Trophoblast cell (in vitro differentiated cells and primary cell): ENCODE data around the gene SSH2.

Experiments
- DNase-seq, 2 donors: peaks; one replicate each; pipeline ENCODE4 v3.0.0-alpha.2; 2016
- H2AFZ ChIP-seq: 2 replicates; pipeline ENCODE4 v1.6.1; 2013; ENCODE audit warnings: low read length, moderate library complexity, mild to moderate bottlenecking; ENCODE audit not compliant: insufficient read depth, poor library complexity
- H2AK5ac ChIP-seq: 2 replicates; pipeline ENCODE4 v1.6.1; 2013; ENCODE audit warnings: mild to moderate bottlenecking, low read length
- H2BK120ac ChIP-seq: 2 replicates; pipeline ENCODE4 v1.6.1; 2013; ENCODE audit warnings: low read length, mild to moderate bottlenecking, moderate library complexity; ENCODE audit not compliant: insufficient read depth, poor library complexity
- H2BK12ac ChIP-seq: 2 replicates; pipeline ENCODE4 v1.6.1; 2013; ENCODE audit warnings: mild to moderate bottlenecking, low read length, moderate library complexity
- H2BK5ac ChIP-seq: 2 replicates; pipeline ENCODE4 v1.6.1; 2013; ENCODE audit warnings: low read length, low read depth, moderate library complexity, mild to moderate bottlenecking; ENCODE audit not compliant: poor library complexity
- H3K14ac ChIP-seq: 2 replicates; pipeline ENCODE4 v1.6.1; 2013; ENCODE audit warnings: mild to moderate bottlenecking, low read length
- H3K18ac ChIP-seq: 2 replicates; pipeline ENCODE4 v1.6.1; 2013; ENCODE audit warnings: mild to moderate bottlenecking, low read length
- H3K23ac ChIP-seq: 2 replicates; pipeline ENCODE4 v1.6.1; 2013; ENCODE audit warnings: low read length
- H3K27ac ChIP-seq: 2 replicates; pipeline ENCODE4 v1.5.1; 2013; ENCODE audit warnings: low read depth, mild to moderate bottlenecking, inconsistent platforms, low read length, moderate library complexity
- H3K27me3 ChIP-seq: 2 replicates; pipeline ENCODE4 v1.6.1; 2013; ENCODE audit warnings: inconsistent platforms, mild to moderate bottlenecking, low read length, moderate library complexity; ENCODE audit not compliant: insufficient read depth
- H3K36me3 ChIP-seq, 2 experiments: 1 replicate in 1 of 2; 2 replicates in 1 of 2; pipeline ENCODE4 v1.6.1; 2013; ENCODE audit warnings: low read length in 2 of 2, mild to moderate bottlenecking in 2 of 2, moderate library complexity in 1 of 2; ENCODE audit not compliant: insufficient read depth in 2 of 2, control insufficient read depth in 1 of 2
- H3K4ac ChIP-seq: 2 replicates; pipeline ENCODE4 v1.6.1; 2013; ENCODE audit warnings: low read depth, mild to moderate bottlenecking, low read length, moderate library complexity
- H3K4me1 ChIP-seq, 2 experiments: 1 replicate in 1 of 2; 2 replicates in 1 of 2; pipeline ENCODE4 v1.6.1; 2013; ENCODE audit warnings: low read length in 2 of 2, mild to moderate bottlenecking in 2 of 2, moderate library complexity in 1 of 2; ENCODE audit not compliant: insufficient read depth in 2 of 2, control insufficient read depth in 1 of 2
- H3K4me2 ChIP-seq: 2 replicates; pipeline ENCODE4 v1.6.1; 2013; ENCODE audit warnings: inconsistent platforms, mild to moderate bottlenecking, low read length, moderate library complexity
- H3K4me3 ChIP-seq: 2 replicates; pipeline ENCODE4 v1.5.1; 2013; ENCODE audit warnings: mild to moderate bottlenecking, low read depth, low read length, inconsistent platforms
- H3K79me1 ChIP-seq: one replicate; pipeline ENCODE4 v1.6.1; 2013; ENCODE audit warnings: low read length
- H3K79me2 ChIP-seq: 2 replicates; pipeline ENCODE4 v1.6.1; 2013; ENCODE audit warnings: low read length, mild to moderate bottlenecking; ENCODE audit not compliant: control insufficient read depth, insufficient read depth, poor library complexity
- H3K9ac ChIP-seq: 2 replicates; pipeline ENCODE4 v1.6.1; 2013; ENCODE audit warnings: mild to moderate bottlenecking, low read length
- H3K9me3 ChIP-seq: 2 replicates; pipeline ENCODE4 v1.6.1; 2013; ENCODE audit warnings: low read depth, mild to moderate bottlenecking, control low read depth, inconsistent platforms, low read length; ENCODE audit not compliant: insufficient read depth
- H4K12ac ChIP-seq: 2 replicates; pipeline ENCODE4 v1.6.1; 2013; ENCODE audit warnings: low read depth, mild to moderate bottlenecking, low read length, moderate library complexity
- H4K8ac ChIP-seq: 2 replicates; pipeline ENCODE4 v1.6.1; 2013; ENCODE audit warnings: low read depth, mild to moderate bottlenecking, low read length, moderate library complexity
- H4K91ac ChIP-seq: one replicate; pipeline ENCODE4 v1.6.1; 2013; ENCODE audit warnings: low read depth, mild to moderate bottlenecking, low read length, moderate library complexity
- WGBS: extraction: QIAGEN DNeasy Blood & Tissue Kit; methylation state at CpG from one replicate; pipeline ENCODE4 v1.1.7; 2013; ENCODE audit warnings: missing lambda C conversion rate; ENCODE audit not compliant: insufficient read length, insufficient coverage; ENCODE audit errors: extremely low coverage; 5-methylcytosine and 5-hydroxymethylcytosine counted together

SSH2 gene

DNA sequence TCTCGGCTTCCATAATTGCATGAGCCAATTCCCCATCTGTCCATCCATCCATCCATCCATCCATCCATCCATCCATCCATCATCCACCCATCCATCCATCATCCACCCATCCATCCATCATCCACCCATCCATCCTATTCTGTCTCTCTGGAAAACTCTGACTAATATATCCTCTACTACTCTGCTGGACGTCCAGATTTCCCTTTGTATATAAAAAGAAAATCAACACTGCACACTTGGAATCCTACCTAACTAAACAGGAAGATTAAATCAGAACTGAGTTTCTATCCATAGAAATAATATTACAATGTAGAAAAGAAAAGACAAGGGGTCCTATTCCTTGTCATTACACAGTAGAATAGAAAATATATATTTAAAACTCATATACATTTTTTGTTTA is 157.0 kb downstream of the SSH2 start:
- H2BK12ac ChIP-seq = no peak overlapping the region
- H3K14ac ChIP-seq = no peak overlapping the region
- H2AFZ ChIP-seq = no peak overlapping the region
- H3K4me2 ChIP-seq = no peak overlapping the region
- no peak overlapping the region for H3K23ac ChIP-seq
- H3K79me2 ChIP-seq = peaks cover 1% of the 10 kb centered on the region
- no peak overlapping the region for H3K4ac ChIP-seq
- H3K79me1 ChIP-seq = no peaks in the 10 kb centered on the region
- no peak overlapping the region for H3K27ac ChIP-seq
- no peak overlapping the region for H2BK5ac ChIP-seq
- H4K12ac ChIP-seq = no peak overlapping the region
- no peak overlapping the region for H2AK5ac ChIP-seq
- no peaks in the 10 kb centered on the region for H3K27me3 ChIP-seq
- peaks cover 0 to 2% of the 10 kb centered on the region in 2 experiments for H3K4me1 ChIP-seq
- no peak overlapping the region for H2BK120ac ChIP-seq
- H3K9me3 ChIP-seq = no peaks in the 10 kb centered on the region
- DNase-seq = no peak
- no CpG with 5 or more reads among the region's 2 CpGs for WGBS
- H4K8ac ChIP-seq = no peak overlapping the region
- H3K36me3 ChIP-seq = no peaks in the 10 kb centered on the region
- no peak overlapping the region for H4K91ac ChIP-seq
- no peak overlapping the region for H3K4me3 ChIP-seq
- no peak overlapping the region for H3K9ac ChIP-seq
- no peak overlapping the region for H3K18ac ChIP-seq

DNA sequence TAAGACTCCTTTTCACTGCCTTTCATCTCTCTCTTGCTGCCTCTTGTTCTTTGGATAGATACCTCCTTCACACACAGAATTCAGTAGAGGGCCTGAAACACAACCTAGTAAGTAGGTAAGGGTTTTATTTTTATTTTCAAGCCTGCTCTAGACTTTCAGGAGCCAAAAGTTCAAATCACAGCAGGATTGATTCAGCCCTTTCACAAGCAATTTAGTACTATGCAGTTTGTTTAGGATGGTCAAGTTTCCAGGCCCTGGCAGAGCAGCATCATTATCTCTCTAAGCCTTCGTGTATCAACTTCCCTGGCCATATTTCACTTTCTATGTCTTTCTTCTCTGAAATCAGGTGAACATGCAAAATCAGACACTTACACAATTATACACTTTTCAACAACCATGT is 158.5 kb downstream of the SSH2 start:
- Histone ChIP-seq H2AK5ac (no peak overlapping the region), H3K27me3 (no peaks in the 10 kb centered on the region), H3K4me2 (no peak overlapping the region), H3K9me3 (no peaks in the 10 kb centered on the region), H2BK12ac (no peak overlapping the region), H3K79me2 (no peaks in the 10 kb centered on the region), H3K9ac (no peak overlapping the region), H3K79me1 (no peaks in the 10 kb centered on the region), H3K4ac (no peak overlapping the region), H3K14ac (no peak overlapping the region), H3K4me3 (no peak overlapping the region), H2BK5ac (no peak overlapping the region), H3K36me3 (no peaks in the 10 kb centered on the region), H3K18ac (no peak overlapping the region), H4K91ac (no peak overlapping the region), H4K8ac (no peak overlapping the region), H4K12ac (no peak overlapping the region), H3K27ac (no peak overlapping the region), H3K23ac (no peak overlapping the region), H2BK120ac (no peak overlapping the region), H3K4me1 (peaks cover 0 to 2% of the 10 kb centered on the region in 2 experiments), H2AFZ (no peak overlapping the region)
- no CpG with 5 or more reads among the region's 1 CpG for WGBS
- DNase-seq = no peak

DNA sequence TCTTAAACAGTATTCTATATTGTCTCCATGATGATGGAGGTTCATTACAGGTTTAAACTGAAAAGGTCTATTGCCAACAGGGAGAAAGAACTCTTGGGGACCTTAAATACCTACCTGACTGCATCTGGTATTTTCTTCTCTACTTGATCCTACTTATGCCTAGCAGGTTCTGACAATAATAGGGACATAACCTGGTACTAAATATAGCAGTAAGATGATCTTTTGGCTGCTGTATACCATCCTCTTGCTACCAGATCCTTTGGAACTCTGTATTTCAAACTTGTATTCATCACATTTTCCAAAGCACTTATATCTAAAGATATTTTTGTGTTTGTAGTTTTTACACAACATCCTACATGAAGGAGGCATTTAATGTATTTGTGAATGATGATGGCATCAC is 160.8 kb downstream of the SSH2 start:
- no peak overlapping the region for H2AK5ac ChIP-seq
- H4K8ac ChIP-seq = no peak overlapping the region
- no peaks in the 10 kb centered on the region for H3K27me3 ChIP-seq
- H3K14ac ChIP-seq = no peak overlapping the region
- H3K4me2 ChIP-seq = no peak overlapping the region
- no peak overlapping the region for H2BK12ac ChIP-seq
- no peaks in the 10 kb centered on the region for H3K79me2 ChIP-seq
- no peak overlapping the region for H3K4me3 ChIP-seq
- no peaks in the 10 kb centered on the region for H3K36me3 ChIP-seq
- no peak overlapping the region for H4K12ac ChIP-seq
- H3K23ac ChIP-seq = no peak overlapping the region
- no peak for DNase-seq
- H3K79me1 ChIP-seq = no peaks in the 10 kb centered on the region
- no peak overlapping the region for H2BK5ac ChIP-seq
- no peak overlapping the region for H3K9ac ChIP-seq
- H2BK120ac ChIP-seq = no peak overlapping the region
- H3K18ac ChIP-seq = no peak overlapping the region
- H3K4ac ChIP-seq = no peak overlapping the region
- no peak overlapping the region for H3K27ac ChIP-seq
- no peak overlapping the region for H4K91ac ChIP-seq
- H2AFZ ChIP-seq = no peak overlapping the region
- H3K4me1 ChIP-seq = no peaks in the 10 kb centered on the region
- H3K9me3 ChIP-seq = no peaks in the 10 kb centered on the region

DNA sequence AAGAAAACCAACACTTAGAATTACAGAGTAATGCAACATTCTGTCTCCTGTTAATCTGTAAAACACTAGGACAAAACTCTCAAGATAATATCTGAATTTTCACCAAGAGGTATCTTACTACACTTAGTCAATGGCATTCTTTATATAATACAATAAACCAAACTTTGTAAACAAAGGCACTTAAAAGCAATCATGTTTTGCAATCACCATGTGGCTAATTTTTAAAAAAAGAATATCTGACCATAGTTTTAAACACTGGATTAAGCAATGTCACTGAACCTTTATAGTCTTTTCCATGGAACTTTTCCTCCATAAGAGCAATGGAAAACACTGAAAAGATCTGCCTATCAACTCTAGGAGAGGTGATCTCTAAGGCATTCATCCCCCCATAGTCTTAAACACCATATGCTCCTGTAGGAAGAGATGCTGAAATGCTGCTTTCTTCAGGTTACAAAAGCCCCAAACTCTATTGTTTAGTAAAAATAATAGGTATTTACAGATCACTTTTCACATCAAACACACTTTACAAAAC is 163.2 kb downstream of the SSH2 start:
- no peak overlapping the region for H4K91ac ChIP-seq
- no peak overlapping the region for H2BK5ac ChIP-seq
- H3K79me1 ChIP-seq = peaks cover 2% of the 10 kb centered on the region
- no peak overlapping the region for H3K23ac ChIP-seq
- H3K14ac ChIP-seq = no peak overlapping the region
- H2AK5ac ChIP-seq = no peak overlapping the region
- H4K8ac ChIP-seq = no peak overlapping the region
- H3K9ac ChIP-seq = no peak overlapping the region
- no peaks in the 10 kb centered on the region for H3K36me3 ChIP-seq
- no peak overlapping the region for H3K27ac ChIP-seq
- no peak overlapping the region for H3K4me2 ChIP-seq
- no peak for DNase-seq
- H3K9me3 ChIP-seq = no peaks in the 10 kb centered on the region
- no peak overlapping the region for H4K12ac ChIP-seq
- no peak overlapping the region for H2BK12ac ChIP-seq
- H3K18ac ChIP-seq = no peak overlapping the region
- H2BK120ac ChIP-seq = no peak overlapping the region
- H3K4me3 ChIP-seq = no peak overlapping the region
- H3K79me2 ChIP-seq = no peaks in the 10 kb centered on the region
- no peaks in the 10 kb centered on the region for H3K27me3 ChIP-seq
- H3K4ac ChIP-seq = no peak overlapping the region
- no peaks in the 10 kb centered on the region for H3K4me1 ChIP-seq
- no peak overlapping the region for H2AFZ ChIP-seq
